BJ (cell line): Measurements from ENCODE around the gene GLS. TPM values are rescaled to one million over a fixed set of nuclear protein-coding genes. Genes with fewer than 3 reads are reported as not detected.

Source experiments
- CTCF ChIA-PET: fragments of 350-600 bp; formaldehyde crosslinking; extraction: SDS; loops from one replicate; lab custom pipeline; 2021; ENCODE audit warnings: antibody characterized with exemption, inconsistent platforms; lab: Yijun Ruan, JAX
- POLR2A ChIA-PET: fragments of 300-600 bp; sonication (Branson Sonifier 250); formaldehyde crosslinking; extraction: SDS; loops from one replicate; lab custom pipeline; 2021; ENCODE audit warnings: antibody characterized with exemption; lab: Charles Lee
- DNase-seq: peaks from one replicate; pipeline ENCODE4 v3.0.0-alpha.2; 2011; ENCODE audit warnings: low read depth
- H3K27me3 ChIP-seq: 2 replicates; pipeline ENCODE4 v1.6.0; 2011; ENCODE audit warnings: low read length; ENCODE audit not compliant: control insufficient read depth, insufficient read depth
- H3K36me3 ChIP-seq: 2 replicates; pipeline ENCODE4 v1.5.1; 2011; ENCODE audit warnings: low read length; ENCODE audit not compliant: control insufficient read depth, insufficient read depth
- H3K4me3 ChIP-seq: 2 replicates; pipeline ENCODE4 v1.5.1; 2011; ENCODE audit warnings: low read depth, mild to moderate bottlenecking, control low read depth, low read length
- polyA plus RNA-seq: library from polyadenylated mRNA; depleted of rRNA; stranded (reverse); fragments of >200 nt; gene quantifications from 2 replicates; pipeline ENCODE4 v1.2.3, GENCODE V29; 2011
- TF ChIP-seq, protein P1 (sequence below): IDR thresholded peaks from 2 replicates; pipeline ENCODE4 v1.5.1; 2011; ENCODE audit warnings: low read depth, mild to moderate bottlenecking, control low read depth, inconsistent platforms, low read length, moderate library complexity; ENCODE audit not compliant: insufficient read depth

The GLS gene
- polyA plus RNA-seq, 1 experiment: 132 TPM

- POLR2A ChIA-PET: no interaction called here
- CTCF ChIA-PET: no interaction called here
- Histone ChIP-seq H3K36me3 (peaks cover 7% of the 10 kb centered on the region), H3K27me3 (no peaks in the 10 kb centered on the region), H3K4me3 (no peak overlapping the region)
- TF ChIP-seq, protein P1, sequence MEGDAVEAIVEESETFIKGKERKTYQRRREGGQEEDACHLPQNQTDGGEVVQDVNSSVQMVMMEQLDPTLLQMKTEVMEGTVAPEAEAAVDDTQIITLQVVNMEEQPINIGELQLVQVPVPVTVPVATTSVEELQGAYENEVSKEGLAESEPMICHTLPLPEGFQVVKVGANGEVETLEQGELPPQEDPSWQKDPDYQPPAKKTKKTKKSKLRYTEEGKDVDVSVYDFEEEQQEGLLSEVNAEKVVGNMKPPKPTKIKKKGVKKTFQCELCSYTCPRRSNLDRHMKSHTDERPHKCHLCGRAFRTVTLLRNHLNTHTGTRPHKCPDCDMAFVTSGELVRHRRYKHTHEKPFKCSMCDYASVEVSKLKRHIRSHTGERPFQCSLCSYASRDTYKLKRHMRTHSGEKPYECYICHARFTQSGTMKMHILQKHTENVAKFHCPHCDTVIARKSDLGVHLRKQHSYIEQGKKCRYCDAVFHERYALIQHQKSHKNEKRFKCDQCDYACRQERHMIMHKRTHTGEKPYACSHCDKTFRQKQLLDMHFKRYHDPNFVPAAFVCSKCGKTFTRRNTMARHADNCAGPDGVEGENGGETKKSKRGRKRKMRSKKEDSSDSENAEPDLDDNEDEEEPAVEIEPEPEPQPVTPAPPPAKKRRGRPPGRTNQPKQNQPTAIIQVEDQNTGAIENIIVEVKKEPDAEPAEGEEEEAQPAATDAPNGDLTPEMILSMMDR: no peak
- DNase-seq: no peak
Measured at GRCh38 chr2:190964170-190964795, 83.7 kb downstream of the GLS start.

DNA sequence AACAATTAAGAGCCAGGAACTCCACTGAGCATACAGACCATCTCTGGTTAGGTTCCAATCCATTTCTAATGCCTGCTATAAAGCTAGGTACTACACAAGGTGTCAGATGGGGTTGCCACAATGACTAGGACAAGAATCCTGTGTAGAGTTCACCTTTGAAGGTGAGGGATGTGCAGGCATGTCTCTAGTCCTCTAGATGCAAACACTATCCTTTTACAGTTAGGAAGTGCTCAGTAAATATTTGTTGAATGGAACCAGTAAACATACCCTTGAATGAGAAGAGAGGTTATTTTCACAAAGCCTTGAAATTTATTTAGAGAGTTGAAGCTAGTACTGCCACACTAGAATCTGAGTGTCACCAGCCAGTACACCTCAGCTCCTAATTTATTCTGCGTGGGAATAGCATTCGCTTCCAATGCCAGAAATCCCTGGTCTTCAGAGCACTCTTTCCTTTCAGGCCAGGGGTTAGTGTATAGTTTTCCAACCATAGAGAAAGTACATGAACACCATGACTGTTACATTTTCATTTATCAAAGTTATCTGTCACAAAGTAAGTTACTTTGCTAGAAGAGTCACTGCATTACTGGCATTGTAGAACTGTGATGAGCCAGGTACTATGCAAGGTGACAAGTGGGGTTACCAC lies 85.1 kb downstream of the GLS start:
- DNase-seq: no peak
- Histone ChIP-seq H3K27me3 (no peaks in the 10 kb centered on the region), H3K4me3 (no peak overlapping the region), H3K36me3 (peaks cover 7% of the 10 kb centered on the region)
- TF ChIP-seq, protein P1: no peak
- ChIA-PET CTCF (interaction anchor here (0.7 to 1.6 kb wide), 2 partner anchors 15 to 31 kb away, joined by 3 to 4 read pairs; no protein-coding TSS in a partner anchor), POLR2A (no interaction called here)

- TF ChIP-seq, protein P1: no peak
- H3K4me3 ChIP-seq: no peak overlapping the region
- peaks cover 13% of the 10 kb centered on the region for H3K36me3 ChIP-seq
- CTCF ChIA-PET: interaction anchor here (1.2 kb wide), 1 partner anchor 9 kb away, joined by 5 read pairs; no protein-coding TSS in a partner anchor
- H3K27me3 ChIP-seq: no peaks in the 10 kb centered on the region
- no peak for DNase-seq
- POLR2A ChIA-PET: no interaction called here
Measured at GRCh38 chr2:190968522-190968921, 87.9 kb downstream of the GLS start.

- Histone ChIP-seq H3K4me3 (no peak overlapping the region), H3K36me3 (peaks cover 16% of the 10 kb centered on the region), H3K27me3 (no peaks in the 10 kb centered on the region)
- TF ChIP-seq, protein P1: no peak
- DNase-seq: no peak
- ChIA-PET CTCF (no interaction called here), POLR2A (no interaction called here)
Measured at GRCh38 chr2:190970160-190970559, 89.5 kb downstream of the GLS start.

DNA sequence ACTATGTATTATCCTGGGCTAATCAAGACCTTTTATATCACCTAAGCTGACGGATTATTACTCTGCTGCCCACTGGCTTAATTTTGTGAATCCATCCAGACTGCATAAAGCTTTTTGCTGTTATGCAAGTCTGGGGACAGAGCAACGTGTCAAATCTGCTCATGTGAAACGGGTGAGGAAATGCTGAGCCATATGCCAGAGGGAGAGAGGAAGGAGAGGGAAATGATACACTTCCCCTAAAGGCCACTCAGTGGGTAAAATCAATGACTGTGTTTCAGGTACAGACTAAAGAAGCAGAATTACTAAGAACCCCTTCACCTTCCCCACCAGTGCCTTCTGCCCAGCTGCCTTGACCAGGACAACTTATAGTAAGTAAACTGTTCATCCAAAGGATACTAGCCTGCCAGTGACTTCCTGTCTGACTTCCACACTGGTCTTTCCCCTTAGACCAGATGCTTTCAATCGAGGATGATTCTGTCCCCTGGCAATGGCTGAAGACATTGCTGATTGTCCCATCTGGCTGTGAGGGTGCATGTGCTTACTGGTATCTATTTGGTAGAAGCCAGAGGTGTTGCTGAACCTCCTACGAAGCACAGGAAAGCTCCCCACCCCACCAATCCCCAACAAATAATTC lies 90.4 kb downstream of the GLS start:
- H3K36me3 ChIP-seq: peaks cover 20% of the 10 kb centered on the region
- TF ChIP-seq, protein P1: no peak
- CTCF ChIA-PET: no interaction called here

More for the DNA sequence above, 90.4 kb downstream of the GLS start:
- no peak overlapping the region for H3K4me3 ChIP-seq
- H3K27me3 ChIP-seq: no peaks in the 10 kb centered on the region
- POLR2A ChIA-PET: no interaction called here
- DNase-seq: no peak
